Stimulated activated CD8-positive, alpha-beta memory T cell treated with anti-CD3 and anti-CD28 coated beads, Interleukin-4, amount 100 ng/mL, for 4 hours (primary cell): ENCODE data around the gene IGF1R.

Source experiments
- DNase-seq, 2 donors: peaks; one replicate each; pipeline ENCODE4 v3.0.0-alpha.2; 2020; ENCODE audit warnings: low read depth in 2 of 2, low spot score in 1 of 2

Gene IGF1R

GRCh38 chr15:98671060-98672008 is 23.0 kb downstream of the IGF1R start:
- no peak for DNase-seq

GRCh38 chr15:98673133-98673532 is 24.8 kb downstream of the IGF1R start:
- no peak for DNase-seq

GRCh38 chr15:98674336-98674735 is 26.0 kb downstream of the IGF1R start:
- DNase-seq = no peak

GRCh38 chr15:98676586-98677270 is 28.4 kb downstream of the IGF1R start:
- DNase-seq = no peak

GRCh38 chr15:98677345-98678059 is 29.2 kb downstream of the IGF1R start:
- DNase-seq = no peak

GRCh38 chr15:98678484-98678883 is 30.1 kb downstream of the IGF1R start:
- no peak for DNase-seq

GRCh38 chr15:98681061-98681460 is 32.7 kb downstream of the IGF1R start:
- DNase-seq = no peak

- no peak for DNase-seq
Observed at GRCh38 chr15:98682992-98683701, 34.8 kb downstream of the IGF1R start.

GRCh38 chr15:98683831-98684230 is 35.5 kb downstream of the IGF1R start:
- no peak for DNase-seq

- DNase-seq = no peak
Observed at GRCh38 chr15:98684436-98684835, 36.1 kb downstream of the IGF1R start.

- DNase-seq = no peak
Observed at GRCh38 chr15:98684995-98685525, 36.7 kb downstream of the IGF1R start.

GRCh38 chr15:98686983-98687382 is 38.6 kb downstream of the IGF1R start:
- no peak for DNase-seq

- DNase-seq = no peak
Observed at GRCh38 chr15:98689431-98689861, 41.1 kb downstream of the IGF1R start.

- no peak for DNase-seq
Observed at GRCh38 chr15:98690272-98690950, 42.1 kb downstream of the IGF1R start.

- DNase-seq = no peak
Observed at GRCh38 chr15:98692213-98692612, 43.9 kb downstream of the IGF1R start.

- DNase-seq = no peak
Observed at GRCh38 chr15:98694161-98694560, 45.8 kb downstream of the IGF1R start.

- DNase-seq = no peak
Observed at GRCh38 chr15:98698792-98699191, 50.5 kb downstream of the IGF1R start.

GRCh38 chr15:98699591-98700424 is 51.5 kb downstream of the IGF1R start:
- DNase-seq = no peak

- no peak for DNase-seq
Observed at GRCh38 chr15:98700519-98700918, 52.2 kb downstream of the IGF1R start.
